DMS53 (cell line): Measurements from ENCODE around the gene ELK4.
"Not testable (repeated sequence)": the region's sequence is repeated elsewhere in the genome, so short reads cannot be mapped to it uniquely, and the experiment has no call there.

Experiments used
- DNase-seq: peaks from one replicate; lab custom pipeline; 2025; lab: John Stamatoyannopoulos, UW

Gene ELK4

DNA sequence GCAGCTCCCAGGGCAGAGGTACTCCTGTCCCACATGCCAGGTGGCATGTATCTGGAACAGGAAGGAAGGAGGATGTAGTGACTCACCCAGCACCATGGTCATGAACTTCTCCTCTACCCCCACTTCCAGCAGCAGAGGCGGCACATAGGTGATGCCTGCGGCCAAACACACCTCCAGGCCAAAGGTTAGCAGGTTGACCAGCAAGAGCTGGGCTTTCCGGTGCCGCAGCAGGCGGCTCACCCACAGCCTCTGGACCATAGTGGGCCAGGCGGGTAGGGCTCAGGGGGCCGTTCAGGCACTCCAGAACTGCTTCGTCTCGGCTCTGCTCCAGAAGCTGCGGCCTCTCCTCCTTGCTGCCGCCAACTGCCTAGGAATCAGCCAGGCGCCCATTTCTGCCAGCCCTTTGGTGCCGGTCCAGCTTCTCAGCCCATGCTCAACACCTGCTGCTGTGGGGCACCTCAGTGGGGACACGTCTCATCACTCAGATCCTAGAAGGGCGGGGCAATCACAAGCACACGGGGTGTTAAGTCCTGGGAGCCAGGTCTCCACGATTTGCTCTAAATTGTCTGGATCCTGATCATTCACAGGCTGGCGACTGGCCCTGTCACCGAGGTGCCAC, 32.7 kb upstream of the ELK4 start:
- DNase-seq, result peak; percentile 94

GRCh38 chr1:205663286-205663936, 31.6 kb upstream of the ELK4 start:
- DNase-seq, result no peak

GRCh38 chr1:205662791-205663190, 31.0 kb upstream of the ELK4 start:
- DNase-seq, result no peak

DNA sequence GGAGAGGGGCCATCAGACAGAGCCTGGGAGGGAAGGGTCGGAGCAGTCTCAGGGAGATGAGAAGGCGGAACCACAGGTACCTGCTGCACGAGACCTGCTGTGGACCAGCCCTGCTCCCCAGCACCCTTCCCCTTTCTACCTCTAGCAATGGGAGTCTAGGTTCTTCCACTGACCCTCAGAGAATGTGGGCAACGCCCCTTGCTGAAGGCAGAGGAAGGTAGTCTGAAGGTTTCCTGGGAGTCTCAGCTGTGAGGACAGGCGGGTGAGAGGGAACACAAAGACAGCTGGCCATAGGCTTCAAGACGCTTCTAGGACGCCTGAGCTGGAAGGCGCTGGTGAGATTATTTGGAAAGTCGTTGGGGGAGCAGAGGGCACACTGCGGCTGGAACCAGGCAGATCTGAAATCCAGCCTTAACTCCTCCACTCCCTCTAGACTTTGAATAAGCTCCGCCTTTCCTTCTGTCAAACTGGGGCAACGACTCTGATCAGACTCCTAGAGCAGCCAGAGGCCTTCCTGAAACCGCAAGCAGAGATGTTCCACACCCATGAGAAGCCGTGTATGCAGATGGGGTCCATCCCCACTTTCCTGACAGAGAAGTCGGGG, 30.4 kb upstream of the ELK4 start:
- DNase-seq, result no peak

DNA sequence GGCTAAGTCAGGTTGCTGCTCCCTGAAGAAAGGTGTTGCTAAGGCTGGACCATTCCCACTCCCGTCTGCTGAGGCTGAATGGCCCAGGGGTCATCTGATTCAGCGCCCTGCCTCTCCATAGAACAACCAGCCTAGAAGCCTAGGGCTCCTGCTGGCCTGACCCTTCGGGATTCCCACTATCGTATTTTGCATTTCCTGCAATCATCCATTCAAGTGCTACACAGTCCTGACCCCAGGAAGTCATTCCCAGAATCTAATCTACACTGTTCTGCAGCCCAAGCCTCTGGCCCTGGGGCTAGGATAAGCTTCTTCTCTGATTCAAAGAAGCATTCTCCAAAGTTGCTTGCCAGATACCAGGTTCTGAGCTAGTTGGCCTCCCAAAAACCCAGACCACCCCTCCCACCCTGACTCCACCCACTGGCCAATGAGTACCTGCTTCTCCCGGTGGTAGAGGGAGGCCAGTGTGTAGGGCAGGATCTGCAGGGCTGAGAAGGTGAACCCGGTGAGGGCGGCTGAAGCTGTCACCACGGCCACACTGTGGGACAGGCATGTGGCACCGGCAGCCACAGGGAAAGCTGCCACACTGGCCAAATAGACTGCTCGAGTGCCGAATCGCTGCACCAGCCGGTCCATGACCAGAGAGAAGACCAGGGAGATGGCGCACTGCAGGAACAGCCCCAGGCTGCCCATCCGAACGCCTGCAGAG, 29.8 kb upstream of the ELK4 start:
- no peak for DNase-seq

GRCh38 chr1:205660361-205660760, 28.6 kb upstream of the ELK4 start:
- DNase-seq, result no peak

DNA sequence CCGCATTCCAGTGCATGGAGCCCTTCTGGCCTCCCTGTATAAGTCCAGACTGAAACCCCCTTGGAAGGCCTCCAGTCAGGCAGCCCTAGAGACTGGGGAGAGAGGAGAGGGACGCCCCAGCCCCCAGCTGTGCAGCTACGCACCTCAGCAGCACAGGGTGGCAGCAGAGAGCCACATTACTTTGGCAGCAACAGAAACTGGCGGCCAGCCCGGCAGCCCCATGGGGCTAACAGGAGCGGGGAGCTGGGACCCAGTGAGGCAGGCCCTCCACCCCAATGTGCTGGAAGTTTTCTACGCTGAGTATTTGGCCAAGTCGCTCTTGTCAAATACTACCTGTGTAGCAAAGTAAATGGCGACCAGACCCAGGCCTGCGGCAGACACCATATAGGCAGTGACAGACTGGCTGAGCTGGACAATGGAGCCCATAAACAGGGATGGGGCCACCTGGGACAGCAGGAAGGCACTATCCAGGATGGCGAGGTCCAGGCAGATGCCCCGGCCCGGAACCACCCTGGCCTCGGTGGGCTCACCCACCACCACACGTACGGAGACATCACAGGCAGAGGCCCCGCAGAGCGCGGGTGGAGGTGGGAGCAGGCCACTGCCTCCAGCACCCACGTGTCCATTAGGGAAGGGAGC, 27.3 kb upstream of the ELK4 start:
- peak; percentile 86 for DNase-seq

DNA sequence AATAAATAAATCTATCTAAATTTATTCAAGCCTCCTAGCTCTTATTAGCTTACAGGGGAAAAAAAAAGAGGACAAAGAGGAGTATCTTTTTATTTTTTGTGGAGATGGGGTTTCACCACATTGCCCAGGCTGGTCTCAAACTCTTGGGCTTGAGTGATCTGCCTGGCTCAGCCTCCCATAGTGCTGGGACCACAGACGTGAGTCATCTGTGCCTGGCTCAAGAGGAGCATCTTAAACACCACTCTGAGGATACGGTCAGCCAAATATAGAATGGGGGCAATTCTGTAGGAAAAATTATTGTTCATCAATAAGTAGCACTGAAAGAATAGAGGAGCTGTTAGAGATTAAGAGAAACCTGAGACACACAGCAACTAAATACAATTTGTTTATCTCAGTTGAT, 24.4 kb upstream of the ELK4 start:
- peak; percentile 22 for DNase-seq

DNA sequence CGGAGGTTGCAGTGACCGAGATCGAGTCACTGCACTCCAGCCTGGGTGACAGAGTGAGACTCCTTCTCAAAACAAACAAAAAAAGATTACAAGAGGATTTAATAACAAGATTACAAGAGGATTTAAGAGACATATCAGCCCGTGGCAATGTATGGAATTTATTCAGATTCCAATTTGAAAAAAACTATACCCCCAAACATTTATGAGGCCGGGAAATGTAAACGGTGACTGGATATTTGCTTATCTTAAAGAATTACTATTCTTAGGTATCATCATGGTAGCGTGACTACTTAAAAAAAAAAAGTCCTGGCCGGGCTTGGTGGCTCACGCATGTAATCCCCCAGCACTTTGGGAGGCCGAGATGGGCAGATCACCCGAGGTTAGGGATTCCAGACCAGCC, 21.2 kb upstream of the ELK4 start:
- DNase-seq, result no peak

DNA sequence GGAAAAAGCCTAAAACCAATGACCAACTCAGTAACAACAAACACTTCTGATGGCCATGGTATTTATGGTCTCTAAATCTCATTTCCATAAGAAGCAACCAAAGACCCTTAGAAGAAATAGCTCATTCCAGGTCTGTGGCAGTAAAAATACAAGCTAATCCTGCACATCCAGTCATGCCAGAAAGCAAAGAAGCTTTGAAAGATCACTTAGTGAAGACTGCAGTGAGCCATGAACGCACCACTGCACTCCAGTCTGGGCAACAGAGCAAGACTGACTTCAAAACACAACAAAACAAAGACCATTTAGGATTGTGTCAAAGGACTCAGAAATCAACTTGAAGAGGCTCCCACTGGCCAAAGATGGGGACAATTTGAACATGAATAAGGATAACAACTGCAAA, 18.4 kb upstream of the ELK4 start:
- no peak for DNase-seq

DNA sequence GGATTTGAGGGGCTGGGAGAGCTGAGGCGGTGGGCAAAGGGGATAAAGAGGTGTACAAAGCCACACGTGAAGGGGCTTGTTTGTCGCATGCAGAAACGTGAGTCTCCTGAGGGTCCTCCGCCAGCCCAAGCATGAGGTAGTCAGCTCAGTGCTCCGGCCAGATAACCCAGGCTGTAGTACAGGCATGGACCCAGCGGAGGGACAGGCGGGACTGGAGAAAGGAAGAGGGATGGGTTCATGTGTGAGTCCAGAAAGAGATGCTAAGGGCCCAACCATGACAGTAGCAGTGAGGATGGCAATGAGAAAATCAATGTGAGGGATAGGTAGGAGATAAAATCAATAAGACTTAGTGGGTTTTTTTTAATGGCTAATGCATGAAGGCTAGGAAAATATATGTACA, 13.7 kb upstream of the ELK4 start:
- DNase-seq, result no peak

- DNase-seq, result no peak
These were observed 11.0 kb upstream of the ELK4 start for GRCh38 chr1:205642679-205643307.

DNA sequence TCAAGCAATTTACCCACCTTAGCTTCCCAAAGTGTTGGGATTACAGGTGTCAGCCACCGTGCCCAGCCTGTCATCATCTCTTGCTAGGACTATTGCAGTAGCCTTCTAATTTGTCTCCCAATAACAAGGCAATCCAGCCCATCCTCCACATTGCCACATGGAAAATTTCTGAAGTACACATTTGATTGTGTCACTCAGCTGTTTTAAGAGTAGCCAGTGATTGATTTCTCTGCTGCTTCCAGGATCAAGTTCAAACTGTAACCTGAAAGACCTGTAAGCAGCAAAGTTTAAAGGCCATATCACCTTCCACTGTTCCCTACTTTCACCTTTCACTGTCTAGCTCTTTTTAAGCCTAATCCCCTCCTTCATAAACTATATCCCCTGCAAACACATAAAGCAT, 7.8 kb upstream of the ELK4 start:
- DNase-seq, result no peak

- no peak for DNase-seq
These were observed 6.2 kb upstream of the ELK4 start for GRCh38 chr1:205637854-205638468.

GRCh38 chr1:205636732-205637131, 4.9 kb upstream of the ELK4 start:
- no peak for DNase-seq

DNA sequence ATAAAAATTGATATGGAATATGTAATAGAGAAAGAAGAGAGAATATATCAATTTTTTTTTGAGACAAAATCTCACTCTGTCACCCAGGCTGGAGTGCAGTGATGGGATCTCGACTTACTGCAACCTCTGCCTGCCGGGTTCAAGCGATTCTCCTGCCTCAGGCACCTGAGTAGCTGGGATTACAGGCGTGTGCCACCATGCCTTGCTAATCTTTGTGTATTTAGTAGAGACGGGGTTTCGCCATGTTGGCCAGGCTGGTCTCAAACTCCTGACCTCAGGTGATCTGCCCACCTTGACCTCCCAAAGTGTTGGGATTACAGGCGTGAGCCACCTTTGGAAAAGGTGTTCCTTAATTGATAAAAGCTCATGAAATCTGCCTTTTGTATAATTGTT, 4.3 kb upstream of the ELK4 start:
- not testable (repeated sequence) for DNase-seq

DNA sequence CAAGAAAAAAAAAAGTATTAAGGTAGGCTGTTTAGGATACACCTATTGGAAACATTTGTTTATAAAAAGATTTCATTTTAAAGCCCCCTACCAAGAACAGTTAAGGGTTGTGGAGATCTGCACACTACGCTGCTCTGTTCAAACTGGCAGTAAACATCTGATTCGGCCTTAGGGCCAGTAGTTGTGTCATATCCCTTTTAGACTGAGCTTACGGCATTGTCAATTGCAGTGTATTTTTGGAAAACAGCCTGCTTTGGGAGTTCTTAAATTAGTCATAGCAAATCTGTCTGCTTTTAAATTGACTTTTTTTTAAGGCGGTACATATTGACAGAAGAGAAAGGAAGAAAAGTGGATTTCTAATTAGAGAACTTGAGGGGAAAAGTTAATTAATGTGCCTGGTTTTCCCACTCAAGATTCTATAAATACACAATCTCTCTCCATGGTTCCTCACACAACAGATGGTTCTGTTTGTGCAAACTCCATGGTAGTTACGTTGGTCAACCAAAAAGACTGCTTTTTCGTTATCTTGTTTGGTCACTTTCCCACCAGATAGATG, 1.7 kb upstream of the ELK4 start:
- DNase-seq, result peak; percentile 11

GRCh38 chr1:205632669-205633169, 908 bp upstream of the ELK4 start:
- DNase-seq, result peak; percentile 31

GRCh38 chr1:205631010-205631767, 622 bp downstream of the ELK4 start:
- peak; percentile 96 for DNase-seq

GRCh38 chr1:205630651-205631009, 1.2 kb downstream of the ELK4 start:
- DNase-seq, result no peak
